GM19023 (cell line): ENCODE results near the gene TLX1.

Experiments
- ATAC-seq: cut with Tn5 transposase; IDR thresholded peaks from one replicate; pipeline ENCODE4 v1.9.1; 2021; ENCODE audit warnings: mild to moderate bottlenecking, moderate library complexity; ENCODE audit not compliant: unreplicated experiment

Gene TLX1

GRCh38 chr10:101111547-101111946 is 19.6 kb upstream of the TLX1 start:
- no peak for ATAC-seq

GRCh38 chr10:101112799-101113594 is 18.1 kb upstream of the TLX1 start:
- ATAC-seq = no peak

GRCh38 chr10:101113890-101114403 is 17.2 kb upstream of the TLX1 start:
- no peak for ATAC-seq

- no peak for ATAC-seq
These were observed 16.5 kb upstream of the TLX1 start for GRCh38 chr10:101114646-101115045.

GRCh38 chr10:101116754-101117153 is 14.3 kb upstream of the TLX1 start:
- ATAC-seq = no peak

- ATAC-seq = no peak
These were observed 13.1 kb upstream of the TLX1 start for GRCh38 chr10:101118031-101118430.

GRCh38 chr10:101120520-101120883 is 10.6 kb upstream of the TLX1 start:
- no peak for ATAC-seq

GRCh38 chr10:101120884-101121653 is 10.0 kb upstream of the TLX1 start:
- peak; percentile 58 for ATAC-seq

- no peak for ATAC-seq
These were observed 9.5 kb upstream of the TLX1 start for GRCh38 chr10:101121654-101122031.

- no peak for ATAC-seq
These were observed 8.6 kb upstream of the TLX1 start for GRCh38 chr10:101122270-101123084.

- no peak for ATAC-seq
These were observed 7.8 kb upstream of the TLX1 start for GRCh38 chr10:101123085-101123814.

- no peak for ATAC-seq
These were observed 7.1 kb upstream of the TLX1 start for GRCh38 chr10:101123815-101124617.

- no peak for ATAC-seq
These were observed 6.2 kb upstream of the TLX1 start for GRCh38 chr10:101124933-101125332.

- ATAC-seq = no peak
These were observed 4.1 kb upstream of the TLX1 start for GRCh38 chr10:101126684-101127628.

- ATAC-seq = no peak
These were observed 959 bp upstream of the TLX1 start for GRCh38 chr10:101130141-101130540.

GRCh38 chr10:101131962-101132635 is 999 bp downstream of the TLX1 start:
- ATAC-seq = no peak

GRCh38 chr10:101132636-101133473 is 1.8 kb downstream of the TLX1 start:
- no peak for ATAC-seq
